Mucosa of gallbladder (tissue), 1 donor: ENCODE measurements around the gene CHI3L1. TPM values are rescaled to one million over a fixed set of nuclear protein-coding genes. Genes with fewer than 3 reads are reported as not detected.
A peak's percentile ranks its signal among the peaks of the same experiment; 100 is the strongest.

Experiments used
- DNase-seq: peaks from one replicate; pipeline ENCODE4 v3.0.0-alpha.2; 2020; ENCODE audit warnings: low spot score
- total RNA-seq: library from RNA; stranded (reverse); gene quantifications from one replicate; pipeline ENCODE4 v1.2.1, GENCODE V29; 2021
- donor health status: DM: no; HTN: no; CAD: no.

Gene CHI3L1
- total RNA-seq, 1 donor from 2014 or later: 0.40 TPM

- no peak for DNase-seq
Observed at GRCh38 chr1:203206129-203206687, 19.7 kb upstream of the CHI3L1 start.

GRCh38 chr1:203204756-203205155, 18.3 kb upstream of the CHI3L1 start:
- DNase-seq: no peak

DNA sequence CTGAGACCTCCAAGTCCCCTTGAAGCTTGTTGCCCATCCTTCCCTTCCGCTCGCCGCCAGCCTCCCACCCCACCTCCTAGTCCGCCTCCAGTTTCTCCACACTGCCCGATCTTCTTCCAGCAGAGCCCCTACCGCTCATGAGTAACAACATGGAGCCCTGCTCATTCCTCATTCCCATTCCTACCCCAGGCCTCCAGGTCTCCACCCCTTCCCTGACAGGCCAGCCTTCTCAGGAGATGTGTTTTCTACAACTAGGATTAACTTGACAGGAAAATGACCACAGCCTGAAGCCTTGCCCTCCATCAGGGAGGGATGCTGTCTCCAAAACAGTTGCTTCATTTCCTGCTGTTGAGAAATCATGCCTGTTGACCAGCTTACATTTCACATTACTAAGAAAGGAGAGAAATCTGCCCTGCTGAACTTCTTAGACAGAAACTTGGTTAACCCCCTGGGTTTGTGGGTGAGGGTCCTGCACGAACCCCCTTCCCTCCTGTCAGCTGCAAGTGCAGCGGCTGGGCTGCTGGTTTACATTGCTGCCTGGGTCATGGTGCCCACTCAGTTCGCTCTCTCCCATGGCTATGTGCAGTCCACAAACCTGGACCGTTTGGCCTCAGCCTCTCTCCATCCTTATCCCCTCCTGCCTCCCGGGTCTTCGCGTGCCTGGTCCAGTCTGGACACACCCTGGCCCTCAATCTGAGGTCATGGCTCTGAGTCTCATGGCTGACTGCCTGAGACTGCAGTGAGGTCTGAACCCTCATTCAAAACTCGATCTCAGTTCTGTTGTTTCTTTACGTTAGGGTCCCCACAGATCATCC, 16.1 kb upstream of the CHI3L1 start:
- DNase-seq: peak; percentile 48

GRCh38 chr1:203201516-203202205, 15.2 kb upstream of the CHI3L1 start:
- no peak for DNase-seq

- DNase-seq: no peak
Observed at GRCh38 chr1:203200916-203201315, 14.4 kb upstream of the CHI3L1 start.

GRCh38 chr1:203199816-203200571, 13.5 kb upstream of the CHI3L1 start:
- DNase-seq: peak; percentile 30

DNA sequence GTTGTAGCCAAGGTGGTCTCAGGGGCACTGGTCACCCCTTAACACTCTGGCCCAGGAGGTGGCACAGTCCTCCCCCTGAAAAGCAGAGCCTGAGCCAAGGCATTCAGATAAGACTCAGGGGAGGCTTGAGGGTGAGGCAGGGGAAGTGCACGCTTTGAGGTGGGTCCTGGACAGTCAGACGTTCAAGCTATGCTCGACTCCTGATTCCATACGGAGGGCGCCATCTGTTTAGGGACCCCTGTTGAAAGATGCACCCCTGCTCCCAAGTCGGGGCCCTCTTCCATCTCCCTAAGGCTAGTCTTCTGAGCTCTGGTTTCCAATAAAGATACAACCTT, 12.9 kb upstream of the CHI3L1 start:
- no peak for DNase-seq

DNA sequence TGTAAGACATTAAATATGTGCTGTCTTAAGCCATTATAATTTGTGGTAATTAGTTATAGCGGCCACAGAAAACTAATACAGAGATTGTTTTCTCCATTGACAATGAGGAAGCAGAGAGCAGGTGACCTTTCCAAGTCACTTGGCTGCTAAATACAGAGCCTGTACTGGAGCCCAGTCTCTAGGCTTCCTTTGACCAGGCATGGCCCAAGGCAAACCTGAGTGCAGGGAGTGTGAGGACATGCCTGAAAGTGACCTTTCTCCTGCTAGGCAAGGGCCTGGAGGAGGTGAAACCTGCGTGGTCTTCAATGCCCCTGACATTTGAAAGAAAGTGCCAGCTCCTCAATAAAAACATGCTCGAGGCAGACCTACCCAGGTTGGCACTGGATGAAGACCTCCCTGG, 12.5 kb upstream of the CHI3L1 start:
- no peak for DNase-seq

GRCh38 chr1:203197625-203198024, 11.1 kb upstream of the CHI3L1 start:
- no peak for DNase-seq

- DNase-seq: no peak
Observed at GRCh38 chr1:203196371-203196770, 9.9 kb upstream of the CHI3L1 start.

- no peak for DNase-seq
Observed at GRCh38 chr1:203190949-203191348, 4.4 kb upstream of the CHI3L1 start.

GRCh38 chr1:203189951-203190352, 3.4 kb upstream of the CHI3L1 start:
- DNase-seq: no peak

DNA sequence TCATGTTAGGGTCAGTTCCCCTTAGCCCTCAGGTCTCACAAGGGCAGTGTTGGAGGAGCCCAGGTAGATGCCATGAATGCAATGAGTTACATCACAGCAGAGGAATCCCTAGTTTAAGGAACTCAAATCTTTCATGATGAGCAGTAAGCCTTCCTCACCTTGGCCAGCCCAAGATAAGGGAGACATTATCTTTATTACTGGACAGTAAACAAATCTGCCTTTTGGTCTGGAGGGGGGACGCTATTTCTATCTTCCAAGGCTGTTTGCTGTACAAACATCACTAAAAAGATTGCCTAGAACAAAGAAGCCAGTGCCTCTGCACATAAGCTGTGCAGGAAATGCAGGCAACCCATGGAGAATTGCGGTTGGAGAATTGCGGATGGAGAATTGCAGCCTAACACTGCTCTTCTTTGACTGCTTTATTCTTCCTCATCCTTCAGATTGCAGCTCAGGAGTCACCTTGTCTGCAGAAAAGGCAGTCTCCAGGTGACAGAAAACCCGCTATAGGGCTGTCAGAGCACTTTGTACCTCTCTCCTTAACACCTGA, 2.3 kb upstream of the CHI3L1 start:
- no peak for DNase-seq

DNA sequence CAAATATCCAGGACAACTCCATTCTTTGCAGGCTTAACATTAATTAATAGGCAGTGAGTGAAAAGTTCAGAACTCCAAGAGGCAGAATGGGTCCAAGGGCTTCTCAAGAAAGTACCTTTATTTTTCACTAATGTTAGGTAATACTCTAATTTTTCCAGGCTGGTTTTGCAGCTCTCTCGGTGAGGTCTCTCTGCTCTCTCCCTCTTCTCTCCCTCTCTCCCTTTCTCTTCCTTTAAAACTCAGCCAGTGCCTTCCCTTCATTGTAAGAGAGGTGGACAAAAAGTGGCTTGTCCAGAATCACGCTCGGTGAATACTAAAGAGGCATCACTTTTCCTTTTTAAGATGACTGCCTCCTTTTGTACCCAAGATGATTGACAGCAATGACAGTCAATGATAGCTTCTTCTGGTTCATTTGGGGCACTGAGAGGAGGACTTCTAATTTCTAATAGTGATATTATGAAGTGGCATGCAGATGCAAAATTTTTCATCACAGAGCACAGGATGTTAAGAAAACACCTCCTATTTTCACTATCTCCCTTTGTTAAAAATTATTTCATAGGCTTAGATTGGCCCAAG, 1.3 kb upstream of the CHI3L1 start:
- no peak for DNase-seq

- no peak for DNase-seq
Observed at GRCh38 chr1:203187304-203187685, 791 bp upstream of the CHI3L1 start.

DNA sequence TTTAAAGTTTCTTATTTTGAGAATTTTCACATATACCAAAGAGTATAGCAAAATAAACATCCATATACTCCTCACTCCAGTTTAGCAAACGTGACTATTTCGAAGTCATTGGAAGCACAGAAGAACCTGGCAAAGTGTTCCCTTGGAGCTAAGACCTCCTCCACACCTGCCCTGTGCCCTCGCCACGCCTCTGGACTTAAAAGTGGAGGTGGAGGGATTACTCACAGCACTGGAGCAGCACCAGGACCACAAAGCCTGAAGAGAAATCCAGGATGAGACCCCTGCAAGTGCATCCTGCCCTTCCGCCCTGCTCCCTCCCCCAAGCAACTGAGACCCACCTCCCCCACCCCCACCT, 436 bp downstream of the CHI3L1 start:
- no peak for DNase-seq

GRCh38 chr1:203185585-203185984, 919 bp downstream of the CHI3L1 start:
- no peak for DNase-seq

DNA sequence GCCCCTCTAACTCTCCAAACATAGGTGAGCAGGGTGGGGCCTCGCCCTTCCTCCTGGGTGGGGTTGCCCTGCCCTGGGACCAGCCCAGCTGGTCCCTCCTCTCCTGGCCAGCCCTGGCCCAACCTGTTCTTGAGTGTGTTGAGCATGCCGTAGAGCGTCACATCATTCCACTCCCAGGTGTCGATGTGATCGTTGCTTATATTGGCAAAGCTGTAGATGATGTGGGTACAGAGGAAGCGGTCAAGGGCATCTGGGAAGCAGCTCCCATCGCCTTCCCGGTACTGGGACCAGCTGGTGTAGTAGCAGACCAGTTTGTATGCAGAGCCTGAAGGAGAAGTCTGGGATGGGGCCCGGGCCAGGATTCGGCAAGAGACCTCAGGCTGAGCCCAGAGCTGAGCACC, 1.4 kb downstream of the CHI3L1 start:
- no peak for DNase-seq

GRCh38 chr1:203184467-203184866, 2.0 kb downstream of the CHI3L1 start:
- no peak for DNase-seq

GRCh38 chr1:203183828-203184227, 2.7 kb downstream of the CHI3L1 start:
- no peak for DNase-seq

DNA sequence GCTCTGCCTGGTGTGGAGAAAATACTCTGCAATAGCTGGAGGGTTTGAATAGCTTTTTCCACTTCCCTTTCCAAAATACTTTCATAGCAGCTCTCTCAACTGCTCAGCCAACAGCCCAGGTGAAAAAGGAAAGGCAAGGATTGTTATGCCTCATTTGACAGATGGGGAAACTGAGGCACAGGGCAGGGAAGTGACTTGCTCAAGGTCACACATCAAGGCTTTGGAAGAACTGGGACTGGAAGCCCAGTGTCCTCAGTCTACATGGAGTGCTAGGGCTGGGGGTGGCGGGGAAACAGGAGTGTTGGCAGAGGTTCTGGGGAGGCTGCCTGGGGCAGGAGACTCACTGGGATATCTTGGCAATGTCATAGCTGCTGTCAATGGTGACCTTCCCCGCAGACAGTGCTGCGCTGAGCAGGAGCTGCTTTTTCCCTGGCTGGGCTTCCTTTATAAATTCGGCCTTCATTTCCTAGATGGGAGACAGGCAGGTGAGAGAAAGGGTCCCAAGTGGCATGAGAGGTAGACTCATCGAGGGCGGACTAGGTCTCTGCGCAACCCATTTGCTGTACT, 4.0 kb downstream of the CHI3L1 start:
- no peak for DNase-seq
